ENCODE results near the gene NEURL3.

GRCh38 chr2:96552315-96553175, 47.4 kb upstream of the NEURL3 start:
- TF ChIP-seq POLR2AphosphoS5 (IDR thresholded peaks at IDR 0.05): no peak
- TF ChIP-seq CTCF (IDR thresholded peaks at IDR 0.05): no peak
- TF ChIP-seq POLR2A (IDR thresholded peaks at IDR 0.05): no peak
